GM04503 (cell line): ENCODE data around the gene TNFRSF25.
"Not testable (repeated sequence)": the region's sequence is repeated elsewhere in the genome, so short reads cannot be mapped to it uniquely, and the experiment has no call there.

Experiments used
- DNase-seq: peaks from one replicate; pipeline ENCODE4 v3.0.0-alpha.2; 2012; ENCODE audit warnings: low read depth

TNFRSF25 gene

GRCh38 chr1:6431645-6432579, 34.1 kb downstream of the TNFRSF25 start:
- not testable (repeated sequence) for DNase-seq

DNA sequence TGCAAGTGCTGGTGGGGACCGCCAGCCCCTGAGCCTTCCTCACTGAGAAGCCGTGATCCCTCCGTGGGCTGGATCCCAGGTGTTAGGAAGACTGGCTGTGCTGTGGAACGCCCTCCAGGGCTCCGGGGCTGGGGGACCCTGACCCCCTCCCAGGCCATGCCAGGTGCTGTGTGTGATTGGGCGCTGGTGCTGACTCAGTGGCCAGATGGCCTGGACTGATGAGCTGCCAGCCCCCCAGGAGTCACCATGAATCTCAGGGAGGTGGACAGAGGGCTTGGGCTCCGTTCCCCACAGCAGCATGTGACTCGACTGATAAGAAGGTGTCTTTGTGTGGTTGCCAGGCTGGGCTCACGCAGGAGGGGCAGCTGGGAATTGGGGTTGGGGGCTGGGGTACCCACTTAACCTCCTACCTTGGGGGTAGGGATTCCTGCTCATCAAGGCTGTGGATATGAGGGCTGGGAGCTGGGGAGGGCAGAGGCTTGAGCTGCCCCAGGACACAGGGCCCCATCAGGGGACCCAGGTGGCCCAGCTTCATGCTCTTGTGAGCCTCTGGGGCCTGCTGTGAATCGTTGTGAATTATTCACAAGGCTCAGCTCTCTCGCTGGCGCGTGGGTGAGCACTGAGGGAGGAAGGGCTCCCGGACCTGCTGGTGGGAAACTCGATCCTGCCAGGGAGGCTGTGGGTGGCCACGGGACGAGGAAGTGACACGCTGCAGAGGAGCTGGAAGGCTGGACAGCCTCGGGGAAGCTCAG, 36.1 kb downstream of the TNFRSF25 start:
- not testable (repeated sequence) for DNase-seq

DNA sequence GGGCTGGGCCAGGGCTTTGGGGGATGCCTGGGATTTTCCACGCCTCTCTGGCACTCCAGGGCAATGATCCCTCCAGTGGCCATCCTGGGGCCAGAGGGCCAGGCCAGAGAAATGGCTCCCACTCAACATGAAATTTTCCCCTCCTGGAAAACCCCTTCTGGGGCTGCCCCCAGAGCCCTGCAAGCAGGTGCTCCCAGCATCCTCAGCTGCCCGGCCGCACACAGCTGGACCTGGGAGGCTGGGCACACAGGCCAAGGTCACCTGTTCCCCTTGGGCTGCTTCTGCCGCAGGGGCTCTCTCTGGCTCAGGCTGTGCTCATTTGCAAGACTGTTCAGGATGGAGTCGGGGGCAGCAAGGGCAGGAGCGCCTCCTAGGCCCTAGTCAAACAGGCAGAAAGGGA, 37.5 kb downstream of the TNFRSF25 start:
- DNase-seq: not testable (repeated sequence)

DNA sequence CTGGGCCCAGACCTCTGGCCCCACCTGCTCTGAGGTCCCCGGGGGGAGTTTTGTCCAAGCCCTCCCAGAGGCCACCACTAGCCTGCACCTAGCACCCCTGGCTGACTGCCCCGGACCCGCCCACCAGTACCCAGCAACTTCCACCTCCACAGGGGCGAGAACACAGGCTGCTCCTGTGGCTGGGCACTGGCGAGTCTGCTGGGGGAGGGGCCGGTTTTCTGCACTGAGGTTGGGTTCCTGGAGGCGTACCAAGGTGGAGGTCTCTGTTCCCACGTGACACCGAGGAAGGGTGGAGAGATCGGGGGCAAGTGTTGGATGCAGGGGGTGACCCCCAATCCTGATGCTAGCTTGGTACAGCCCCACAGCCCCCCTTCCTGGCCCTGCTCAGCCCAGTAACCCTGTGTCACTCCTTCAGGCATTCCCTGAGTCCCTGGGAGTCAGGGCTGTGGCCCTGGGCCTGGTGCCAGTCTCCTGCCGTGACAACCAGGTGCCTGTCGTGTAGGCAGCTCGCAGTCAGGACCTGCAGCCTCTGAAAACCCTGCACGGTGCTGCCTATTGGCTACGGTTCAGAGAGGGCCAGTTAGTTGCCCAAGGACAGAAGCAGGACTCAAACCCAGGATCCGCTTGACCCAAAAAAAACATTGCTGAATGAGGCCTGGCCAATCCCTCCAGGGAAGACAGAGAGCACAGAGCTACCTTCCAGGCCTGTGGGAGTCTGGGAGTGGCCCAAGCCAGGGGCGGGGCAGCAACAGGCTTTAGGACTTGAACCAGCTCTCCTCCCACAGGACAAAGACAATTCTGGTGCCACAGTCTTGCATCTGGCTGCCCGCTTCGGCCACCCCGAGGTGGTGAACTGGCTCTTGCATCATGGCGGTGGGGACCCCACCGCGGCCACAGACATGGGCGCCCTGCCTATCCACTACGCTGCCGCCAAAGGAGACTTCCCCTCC, 38.3 kb downstream of the TNFRSF25 start:
- DNase-seq: no peak

- DNase-seq: no peak
Measured at GRCh38 chr1:6426972-6427350, 39.0 kb downstream of the TNFRSF25 start.

GRCh38 chr1:6426277-6426971, 39.5 kb downstream of the TNFRSF25 start:
- DNase-seq: no peak

DNA sequence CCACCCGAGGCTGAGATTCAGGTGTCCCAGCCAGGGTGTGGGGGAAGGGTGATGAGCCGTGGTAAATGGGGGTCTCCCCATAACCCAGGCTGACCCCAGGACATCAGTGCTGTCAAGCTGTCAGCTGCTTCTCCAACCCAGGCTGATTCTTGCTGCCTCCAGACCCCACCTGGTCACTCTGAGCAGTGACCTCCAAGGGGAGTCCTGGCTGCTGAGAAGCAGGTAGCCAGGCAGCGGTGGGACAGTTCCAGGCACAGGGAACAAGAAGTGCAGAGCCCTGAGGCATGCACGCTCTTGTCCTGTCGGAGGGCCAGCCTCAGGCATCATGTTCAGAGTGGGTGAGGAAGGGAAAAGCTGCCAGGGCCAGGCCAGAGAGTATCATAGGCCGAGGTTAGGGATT, 40.3 kb downstream of the TNFRSF25 start:
- DNase-seq: no peak

DNA sequence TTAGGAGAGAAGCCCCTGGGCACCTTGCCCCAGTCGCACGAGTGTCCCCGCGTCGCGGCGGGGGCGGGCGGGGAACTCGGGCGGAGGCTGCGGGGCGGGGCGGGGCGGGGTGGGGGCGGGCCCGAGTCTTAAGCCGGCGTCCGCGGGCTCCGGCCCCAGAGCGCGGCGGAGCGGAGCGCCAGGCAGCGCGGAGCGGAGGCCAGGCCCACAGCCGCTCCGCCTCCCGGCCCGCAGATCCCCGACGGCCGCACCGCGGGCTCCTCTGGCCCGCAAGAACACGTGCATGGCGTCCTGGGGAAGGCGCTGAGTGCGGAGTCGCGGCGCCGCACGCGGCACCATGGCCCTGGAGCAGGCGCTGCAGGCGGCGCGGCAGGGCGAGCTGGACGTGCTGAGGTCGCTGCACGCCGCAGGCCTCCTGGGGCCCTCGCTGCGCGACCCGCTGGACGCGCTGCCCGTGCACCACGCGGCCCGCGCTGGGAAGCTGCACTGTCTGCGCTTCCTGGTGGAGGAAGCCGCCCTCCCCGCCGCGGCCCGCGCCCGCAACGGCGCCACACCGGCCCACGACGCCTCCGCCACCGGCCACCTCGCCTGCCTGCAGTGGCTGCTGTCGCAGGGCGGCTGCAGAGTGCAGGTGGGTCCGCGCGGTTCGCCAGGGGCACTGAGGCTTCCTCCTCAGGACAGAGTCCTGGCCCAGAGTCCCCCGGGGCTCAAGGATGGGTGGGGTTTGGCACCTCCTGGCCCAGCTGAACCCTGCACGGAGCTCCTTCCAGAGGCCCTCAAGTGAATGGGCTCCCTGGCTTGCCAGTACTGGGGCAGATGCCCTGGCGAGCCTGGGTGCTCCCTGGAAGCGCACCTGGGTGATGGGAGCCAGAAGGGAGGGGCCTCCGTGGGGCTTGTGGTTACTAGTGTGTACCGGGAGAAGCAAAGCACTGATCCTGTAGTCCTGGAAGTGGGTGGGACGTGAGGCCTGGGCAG, 41.1 kb downstream of the TNFRSF25 start, which contains the start of gene ESPN:
Gene ESPN, plus strand, starts transcription at position 158 of the 975 bp plus-strand sequence. Its CDS starts 180 bp downstream, at position 338.
- no peak for DNase-seq

DNA sequence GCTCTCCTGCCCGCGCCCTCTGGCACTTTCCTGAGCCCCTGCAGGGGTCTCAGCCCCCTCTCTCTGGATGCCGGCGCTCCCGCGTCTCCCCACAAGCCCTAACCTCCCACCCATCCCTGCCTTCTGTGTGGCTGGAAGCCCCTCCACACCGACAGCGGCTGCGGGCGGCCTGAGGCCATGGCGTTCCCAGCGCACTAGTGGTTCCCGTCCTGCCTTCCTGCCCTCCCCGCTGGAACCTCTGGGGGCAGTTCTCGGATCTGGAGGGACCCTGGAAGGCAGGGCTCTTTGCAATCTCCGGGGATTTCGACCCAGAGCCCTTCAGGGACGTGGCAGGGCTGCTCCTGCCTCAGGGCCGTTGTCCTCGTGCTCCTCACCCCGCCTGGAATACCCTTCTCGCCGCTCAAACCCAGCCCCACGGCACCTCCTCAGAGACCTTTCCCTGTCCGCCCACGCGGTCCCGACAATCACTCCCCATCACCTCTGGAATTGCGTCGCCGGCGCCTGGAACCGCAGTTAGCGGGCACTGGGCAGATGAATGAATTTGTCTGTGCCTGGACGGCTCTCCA, 41.9 kb downstream of the TNFRSF25 start:
- no peak for DNase-seq

- DNase-seq: no peak
Measured at GRCh38 chr1:6423321-6423999, 42.5 kb downstream of the TNFRSF25 start.

- no peak for DNase-seq
Measured at GRCh38 chr1:6421266-6421665, 44.7 kb downstream of the TNFRSF25 start.

- no peak for DNase-seq
Measured at GRCh38 chr1:6420454-6421042, 45.4 kb downstream of the TNFRSF25 start.

GRCh38 chr1:6419804-6420453, 46.0 kb downstream of the TNFRSF25 start, which contains the start of gene HES2:
TSS of gene HES2 (minus strand) at chr1:6419919. CDS start at chr1:6419820, 99 bp downstream.
- DNase-seq: no peak

- DNase-seq: no peak
Measured at GRCh38 chr1:6419397-6419803, 46.6 kb downstream of the TNFRSF25 start.

- DNase-seq: no peak
Measured at GRCh38 chr1:6418668-6419396, 47.1 kb downstream of the TNFRSF25 start.

DNA sequence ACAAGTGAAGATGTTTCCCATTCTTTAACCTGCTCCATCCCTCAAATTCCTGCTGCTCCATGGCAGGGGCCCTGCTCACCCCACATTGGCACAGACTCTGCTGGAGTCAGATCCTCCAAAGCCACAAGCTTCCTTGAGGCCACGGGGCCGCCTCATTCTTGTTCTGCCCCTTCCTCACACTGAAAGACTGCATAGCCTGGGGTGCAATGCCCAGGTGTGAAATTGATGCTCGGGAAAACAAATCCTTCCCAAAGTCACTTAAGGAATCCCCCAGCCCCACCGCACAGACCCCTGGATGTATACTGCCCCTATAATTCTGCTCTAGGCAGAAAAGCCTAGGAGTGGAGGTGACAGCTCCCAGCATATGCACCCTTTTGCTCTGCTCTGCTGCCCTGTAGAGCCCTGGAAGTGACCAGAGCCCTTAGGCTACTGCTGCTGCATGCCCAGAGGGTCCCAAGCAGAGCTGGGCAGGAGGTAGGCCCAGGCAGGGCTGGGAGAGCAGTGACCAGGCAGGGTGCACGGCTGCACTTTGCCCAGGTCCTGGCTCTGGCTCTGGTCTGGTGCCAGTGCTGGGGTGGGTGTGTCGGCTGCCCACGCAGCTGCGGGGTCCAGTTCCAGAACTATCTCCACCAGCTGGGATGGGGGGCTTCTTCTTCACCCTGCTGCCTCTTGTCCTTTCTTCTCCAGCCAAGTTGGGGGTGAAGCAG, 47.9 kb downstream of the TNFRSF25 start:
- DNase-seq: no peak

GRCh38 chr1:6416906-6417305, 49.1 kb downstream of the TNFRSF25 start:
- DNase-seq: no peak
